ENCODE data around the gene SCARF2.

DNA sequence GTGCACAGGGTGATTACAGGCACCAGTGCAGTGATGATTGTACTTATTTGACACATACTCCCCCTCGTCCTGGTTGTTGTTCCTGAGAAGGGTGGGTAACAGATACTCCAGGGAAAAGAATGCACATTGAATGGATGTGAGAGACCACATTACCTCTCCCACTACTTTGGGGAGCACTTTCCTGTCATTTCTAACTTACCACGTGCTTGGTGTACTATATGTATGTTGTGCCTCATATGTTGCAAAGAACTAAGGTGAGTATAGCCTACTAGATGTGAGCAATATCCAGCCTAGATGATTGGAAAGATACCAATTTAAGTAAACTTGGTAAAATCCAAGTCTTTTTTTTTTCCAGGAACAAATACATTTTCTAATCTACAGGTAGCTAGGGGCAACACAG is 14.3 kb upstream of the SCARF2 start:
- TF ChIP-seq, protein P1, sequence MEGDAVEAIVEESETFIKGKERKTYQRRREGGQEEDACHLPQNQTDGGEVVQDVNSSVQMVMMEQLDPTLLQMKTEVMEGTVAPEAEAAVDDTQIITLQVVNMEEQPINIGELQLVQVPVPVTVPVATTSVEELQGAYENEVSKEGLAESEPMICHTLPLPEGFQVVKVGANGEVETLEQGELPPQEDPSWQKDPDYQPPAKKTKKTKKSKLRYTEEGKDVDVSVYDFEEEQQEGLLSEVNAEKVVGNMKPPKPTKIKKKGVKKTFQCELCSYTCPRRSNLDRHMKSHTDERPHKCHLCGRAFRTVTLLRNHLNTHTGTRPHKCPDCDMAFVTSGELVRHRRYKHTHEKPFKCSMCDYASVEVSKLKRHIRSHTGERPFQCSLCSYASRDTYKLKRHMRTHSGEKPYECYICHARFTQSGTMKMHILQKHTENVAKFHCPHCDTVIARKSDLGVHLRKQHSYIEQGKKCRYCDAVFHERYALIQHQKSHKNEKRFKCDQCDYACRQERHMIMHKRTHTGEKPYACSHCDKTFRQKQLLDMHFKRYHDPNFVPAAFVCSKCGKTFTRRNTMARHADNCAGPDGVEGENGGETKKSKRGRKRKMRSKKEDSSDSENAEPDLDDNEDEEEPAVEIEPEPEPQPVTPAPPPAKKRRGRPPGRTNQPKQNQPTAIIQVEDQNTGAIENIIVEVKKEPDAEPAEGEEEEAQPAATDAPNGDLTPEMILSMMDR (IDR thresholded peaks at IDR 0.05): no peak
- no peak for TF ChIP-seq POLR2AphosphoS5 (IDR thresholded peaks at IDR 0.05)

All from prostate gland (tissue), 2 donors.